ENCODE results near the gene HAL. TPM values are rescaled to one million over a fixed set of nuclear protein-coding genes. Genes with fewer than 3 reads are reported as not detected.
"Not testable (repeated sequence)": the region's sequence is repeated elsewhere in the genome, so short reads cannot be mapped to it uniquely, and the experiment has no call there.

HAL gene
- total and polyA plus RNA-seq, 2 donors (not counting 1 experiment from before 2014, with no cell fraction given), result 1.3 to 4.8 TPM

- H3K9ac ChIP-seq (ENCODE audit: low read length); H3K27ac ChIP-seq (ENCODE audit: low read length in 2 of 2); H3K4me3 ChIP-seq (ENCODE audit: control extremely low read depth in 1 of 5, extremely low read depth in 1 of 5, insufficient read depth in 1 of 5, low read depth in 2 of 5, low read length in 4 of 5); H3K9me3 Mint-ChIP-seq (ENCODE audit: insufficient read depth); H3K4me3 Mint-ChIP-seq; H3K4me2 ChIP-seq (replicated peaks; ENCODE audit: low read depth, low read length, poor library complexity, severe bottlenecking); H3K27me3 Mint-ChIP-seq; DNase-seq; H3K27me3 ChIP-seq (replicated peaks in 1 of 4; ENCODE audit: control extremely low read depth in 1 of 4, control insufficient read depth in 3 of 4, insufficient read depth in 4 of 4, low read length in 3 of 4); intact Hi-C loops (cut with micrococcal nuclease); H3K79me2 ChIP-seq (ENCODE audit: control insufficient read depth, insufficient read depth, low read length); POLR2A ChIA-PET; H3K4me1 Mint-ChIP-seq; H4K20me1 ChIP-seq (ENCODE audit: control insufficient read depth, insufficient read depth, low read length, poor library complexity, severe bottlenecking); H3K4me1 ChIP-seq (ENCODE audit: control insufficient read depth in 2 of 2, insufficient read depth in 2 of 2, low read length in 2 of 2); H2AFZ ChIP-seq (ENCODE audit: insufficient read depth, low read depth, low read length, poor library complexity, severe bottlenecking); ATAC-seq (ENCODE audit: low read depth); H3K9me3 ChIP-seq (ENCODE audit: control extremely low read depth in 1 of 3, control insufficient read depth in 2 of 3, insufficient read depth in 1 of 3, low read length in 2 of 3); H3K27ac Mint-ChIP-seq; H3K36me3 ChIP-seq (replicated peaks in 1 of 2; ENCODE audit: control extremely low read depth in 1 of 2, control insufficient read depth in 1 of 2, extremely low read depth in 1 of 2, insufficient read depth in 2 of 2, low read length in 1 of 2); CTCF ChIA-PET: not testable (repeated sequence)
- WGBS (ENCODE audit: insufficient coverage), result over 99% methylated on average over 17 of the region's 28 CpGs
These were observed 27.0 kb downstream of the HAL start for GRCh38 chr12:95969116-95969515.

GRCh38 chr12:95967301-95967700 lies 28.8 kb downstream of the HAL start:
- CTCF ChIA-PET, result no interaction called here

More at GRCh38 chr12:95967301-95967700, 28.8 kb downstream of the HAL start:
- Histone ChIP-seq H3K9ac (ENCODE audit: low read length) (no peak overlapping the region), H3K36me3 (replicated peaks in 1 of 2; ENCODE audit: control extremely low read depth in 1 of 2, control insufficient read depth in 1 of 2, extremely low read depth in 1 of 2, insufficient read depth in 2 of 2, low read length in 1 of 2) (no peaks in the 10 kb centered on the region), H3K4me3 (ENCODE audit: control extremely low read depth in 1 of 5, extremely low read depth in 1 of 5, insufficient read depth in 1 of 5, low read depth in 2 of 5, low read length in 4 of 5) (no peak overlapping the region), H2AFZ (ENCODE audit: insufficient read depth, low read depth, low read length, poor library complexity, severe bottlenecking) (no peak overlapping the region), H3K79me2 (ENCODE audit: control insufficient read depth, insufficient read depth, low read length) (no peaks in the 10 kb centered on the region), H3K27ac (ENCODE audit: low read length in 2 of 2) (no peak overlapping the region), H4K20me1 (ENCODE audit: control insufficient read depth, insufficient read depth, low read length, poor library complexity, severe bottlenecking) (no peaks in the 10 kb centered on the region), H3K4me2 (replicated peaks; ENCODE audit: low read depth, low read length, poor library complexity, severe bottlenecking) (no peak overlapping the region), H3K4me1 (ENCODE audit: control insufficient read depth in 2 of 2, insufficient read depth in 2 of 2, low read length in 2 of 2) (no peaks in the 10 kb centered on the region), H3K27me3 (replicated peaks in 1 of 4; ENCODE audit: control extremely low read depth in 1 of 4, control insufficient read depth in 3 of 4, insufficient read depth in 4 of 4, low read length in 3 of 4) (no peaks in the 10 kb centered on the region), H3K9me3 (ENCODE audit: control extremely low read depth in 1 of 3, control insufficient read depth in 2 of 3, insufficient read depth in 1 of 3, low read length in 2 of 3) (no peaks in the 10 kb centered on the region)
- H3K27me3 Mint-ChIP-seq, result no peaks in the 10 kb centered on the region
- no peak overlapping the region for H3K27ac Mint-ChIP-seq
- ATAC-seq (ENCODE audit: low read depth) (no peak), DNase-seq (no peak)
- H3K4me3 Mint-ChIP-seq, result no peak overlapping the region
- TF ChIP-seq EZH2 (IDR thresholded peaks at IDR 0.05; ENCODE audit: borderline replicate concordance, insufficient read depth, low read depth, low read length, poor library complexity, severe bottlenecking) (no peak), CTCF (IDR thresholded peaks at IDR 0.05) (no peak)
- H3K4me1 Mint-ChIP-seq, result no peaks in the 10 kb centered on the region
- H3K9me3 Mint-ChIP-seq (ENCODE audit: insufficient read depth), result no peaks in the 10 kb centered on the region
- intact Hi-C loops (cut with micrococcal nuclease), result no loop called here
- WGBS (ENCODE audit: insufficient coverage), result no CpG with 5 or more reads among the region's 2 CpGs
- POLR2A ChIA-PET, result no interaction called here
